GM11168 (cell line): ENCODE measurements around the gene GPR21.

Source experiments
- in situ Hi-C: fragments of 300-500 bp; cut with MboI; formaldehyde crosslinking; loops from one replicate; pipeline ENCODE4 v1.12.0; 2022; ENCODE audit warnings: low sequenced_read_pairs; ENCODE audit not compliant: unreplicated experiment

Gene GPR21, protein sequence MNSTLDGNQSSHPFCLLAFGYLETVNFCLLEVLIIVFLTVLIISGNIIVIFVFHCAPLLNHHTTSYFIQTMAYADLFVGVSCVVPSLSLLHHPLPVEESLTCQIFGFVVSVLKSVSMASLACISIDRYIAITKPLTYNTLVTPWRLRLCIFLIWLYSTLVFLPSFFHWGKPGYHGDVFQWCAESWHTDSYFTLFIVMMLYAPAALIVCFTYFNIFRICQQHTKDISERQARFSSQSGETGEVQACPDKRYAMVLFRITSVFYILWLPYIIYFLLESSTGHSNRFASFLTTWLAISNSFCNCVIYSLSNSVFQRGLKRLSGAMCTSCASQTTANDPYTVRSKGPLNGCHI

DNA sequence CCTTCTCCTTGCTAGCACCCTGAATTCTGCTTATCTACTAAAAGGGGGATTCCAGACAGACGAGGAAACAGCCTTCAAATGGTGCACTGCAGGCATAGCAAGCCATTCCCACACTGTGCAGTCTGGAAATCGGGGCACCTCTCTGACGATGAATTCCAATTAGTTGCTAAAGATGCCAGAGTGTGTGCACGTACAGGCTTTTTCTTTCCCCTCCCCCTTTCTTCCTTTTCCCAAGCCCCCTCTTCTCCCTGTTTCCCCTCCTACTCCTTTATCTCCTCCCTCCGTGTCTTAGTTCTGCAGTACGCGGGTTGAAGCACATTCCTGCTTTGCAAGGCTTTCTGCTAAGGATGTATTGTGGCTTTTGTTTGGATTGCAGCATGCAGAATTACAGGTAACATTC lies at the start of gene GPR21:
GPR21 (plus strand) TSS at position 316 of the 400 bp plus-strand sequence. CDS start 900 bp downstream, outside the sequence.
- in situ Hi-C loops: no loop called here

DNA sequence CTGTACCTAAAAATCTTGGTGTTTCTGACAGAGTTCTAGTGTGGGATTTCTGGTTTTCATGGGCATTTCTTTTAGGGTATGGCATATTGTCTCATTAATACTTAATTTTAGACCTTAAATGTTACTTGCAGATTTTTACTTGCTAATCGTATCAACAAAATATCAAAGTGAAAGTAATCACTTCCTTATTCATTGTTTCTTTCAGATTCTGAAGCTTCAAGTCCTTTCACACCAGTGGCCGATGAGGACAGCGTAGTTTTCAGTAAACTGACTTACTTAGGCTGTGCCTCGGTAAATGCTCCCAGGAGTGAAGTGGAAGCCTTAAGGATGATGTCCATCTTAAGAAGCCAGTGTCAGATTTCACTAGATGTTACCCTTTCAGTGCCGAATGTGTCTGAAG lies 47.5 kb upstream of the GPR21 start:
- in situ Hi-C loops: no loop called here

DNA sequence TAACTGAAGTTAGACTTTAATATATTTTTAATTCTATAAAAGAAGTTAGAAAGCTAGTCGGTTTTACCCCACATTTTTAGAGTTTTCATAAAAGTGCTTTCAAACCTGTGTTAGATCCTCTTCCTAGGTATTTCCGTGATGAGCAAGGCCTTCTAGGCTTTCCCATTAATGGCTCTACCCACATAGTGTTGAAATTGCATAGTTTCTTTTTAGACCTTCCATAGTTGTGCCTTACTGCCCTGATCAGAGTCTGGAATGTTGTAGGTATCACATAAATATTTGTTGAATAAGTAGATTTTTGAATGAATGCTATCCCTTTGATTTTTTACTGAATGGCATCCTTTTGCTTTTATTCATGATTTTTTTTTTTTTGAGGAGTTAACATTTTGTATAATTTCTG lies 45.3 kb upstream of the GPR21 start:
- in situ Hi-C loops: no loop called here

DNA sequence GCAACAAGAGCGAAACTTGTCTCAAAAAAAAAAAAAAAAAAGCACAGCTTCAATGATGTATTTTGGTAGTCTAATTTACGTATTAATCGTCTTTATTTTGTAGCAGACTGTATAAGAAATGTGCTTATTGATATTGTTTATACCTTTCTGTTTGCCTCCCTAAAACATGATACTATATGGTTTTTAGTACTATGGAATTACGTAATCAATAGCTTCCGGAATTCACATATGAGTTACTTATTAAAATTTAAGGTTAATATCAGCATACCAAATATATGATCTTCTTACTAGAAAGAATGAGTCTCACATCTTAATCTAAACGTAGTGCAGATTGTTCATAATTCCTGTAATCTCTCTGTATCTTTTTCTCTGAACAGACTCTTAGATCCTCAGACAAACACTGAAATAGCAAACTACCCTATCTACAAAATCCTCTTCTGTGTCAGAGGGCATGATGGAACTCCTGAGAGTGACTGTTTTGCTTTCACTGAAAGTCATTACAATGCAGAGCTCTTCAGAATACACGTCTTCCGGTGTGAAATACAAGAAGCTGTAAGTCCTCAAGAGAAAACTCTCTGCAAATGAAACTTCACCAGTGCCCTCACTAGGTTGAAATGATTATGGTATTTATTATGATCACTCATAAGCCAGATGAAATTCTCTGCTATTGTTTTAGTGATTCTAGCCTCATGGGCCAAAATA lies 44.4 kb upstream of the GPR21 start:
- in situ Hi-C loops: no loop called here

DNA sequence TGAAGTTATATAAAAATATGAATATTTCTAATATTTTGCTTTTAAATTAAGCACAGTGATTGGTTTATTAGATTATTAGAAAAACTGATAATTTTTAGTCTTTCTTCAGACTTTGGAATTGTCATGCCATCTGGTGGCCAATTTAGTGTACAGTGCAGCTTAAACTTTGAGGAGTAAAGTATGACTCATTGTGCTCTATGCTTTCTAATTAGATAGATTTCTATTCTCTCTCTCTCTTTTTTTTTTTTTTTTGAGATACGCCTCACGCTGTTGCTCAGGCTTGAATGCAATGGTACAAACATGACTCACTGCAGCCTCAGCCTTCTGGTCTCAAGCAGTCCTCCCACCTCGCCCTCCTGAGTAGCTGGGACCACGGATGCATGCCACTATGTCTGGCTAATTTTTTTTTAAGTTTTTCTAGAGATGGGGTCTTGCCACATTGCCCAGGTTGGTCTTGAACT lies 42.1 kb upstream of the GPR21 start:
- in situ Hi-C loops: no loop called here

DNA sequence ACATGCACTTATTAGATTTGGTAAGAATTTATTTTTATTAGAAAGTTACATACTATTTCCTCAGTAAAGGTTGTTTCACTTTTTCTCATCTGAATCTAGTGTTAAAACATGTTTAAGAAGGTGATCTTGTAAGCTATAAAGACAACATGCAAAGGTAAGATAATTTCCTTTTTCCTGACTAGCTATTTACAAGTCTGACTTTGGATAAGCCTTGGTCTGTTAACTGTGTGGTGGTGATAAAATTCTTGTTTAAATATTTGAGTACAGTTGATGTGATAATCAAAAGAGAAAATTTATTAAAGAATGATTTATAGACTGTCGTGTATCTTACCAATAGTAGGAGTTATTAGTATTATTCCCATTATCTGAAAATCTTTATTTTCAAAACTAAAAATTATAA lies 36.9 kb upstream of the GPR21 start:
- in situ Hi-C loops: no loop called here

DNA sequence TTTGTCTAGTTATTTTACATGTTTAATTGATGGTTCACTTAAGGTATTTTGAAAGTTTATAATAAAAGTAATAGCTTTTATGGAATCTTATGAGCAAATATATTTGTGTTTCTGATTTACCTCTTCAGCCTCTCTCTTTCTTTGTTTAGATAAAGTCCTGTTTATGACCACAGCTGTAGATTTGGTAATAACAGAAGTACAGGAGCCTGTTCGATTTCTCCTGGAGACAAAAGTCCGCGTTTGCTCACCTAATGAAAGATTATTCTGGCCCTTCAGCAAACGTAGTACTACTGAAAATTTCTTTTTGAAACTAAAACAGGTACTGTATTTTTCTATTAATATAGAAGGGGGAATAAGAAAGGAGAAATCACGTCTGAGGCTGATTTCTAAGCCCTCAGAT lies 35.0 kb upstream of the GPR21 start:
- in situ Hi-C loops: no loop called here

DNA sequence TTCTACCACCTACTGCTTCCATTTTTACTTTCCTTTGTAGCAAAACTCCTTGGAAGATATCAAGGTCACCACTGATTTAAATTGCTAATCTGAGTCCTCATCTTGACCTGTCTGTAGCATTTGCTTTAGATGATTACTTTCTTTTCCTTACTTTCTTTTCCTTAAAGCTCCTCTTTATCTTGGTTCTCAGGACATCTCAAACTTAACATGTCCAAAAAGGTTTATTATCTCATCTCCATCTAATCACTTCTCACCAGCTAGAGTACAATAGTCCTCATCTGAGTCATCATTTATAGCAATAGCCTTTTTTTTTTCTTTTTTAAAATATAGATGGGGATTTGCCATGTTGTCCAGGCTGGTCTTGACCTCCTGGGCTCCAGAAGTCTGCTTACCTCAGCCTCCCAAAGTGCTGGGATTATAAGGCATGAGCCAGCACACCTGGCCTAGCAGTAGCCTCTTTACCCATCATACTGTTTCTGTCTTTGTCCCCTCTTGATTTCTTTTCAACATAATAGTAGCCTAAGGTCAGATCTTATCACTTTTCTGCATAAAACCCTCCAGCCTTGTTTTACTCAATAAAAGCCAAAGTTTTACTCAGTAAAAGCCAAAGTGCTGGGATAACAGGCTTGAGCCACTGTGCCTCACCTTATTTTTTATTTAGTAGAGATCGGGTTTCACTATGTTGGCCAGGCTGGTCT lies 32.9 kb upstream of the GPR21 start:
- in situ Hi-C loops: no loop called here

DNA sequence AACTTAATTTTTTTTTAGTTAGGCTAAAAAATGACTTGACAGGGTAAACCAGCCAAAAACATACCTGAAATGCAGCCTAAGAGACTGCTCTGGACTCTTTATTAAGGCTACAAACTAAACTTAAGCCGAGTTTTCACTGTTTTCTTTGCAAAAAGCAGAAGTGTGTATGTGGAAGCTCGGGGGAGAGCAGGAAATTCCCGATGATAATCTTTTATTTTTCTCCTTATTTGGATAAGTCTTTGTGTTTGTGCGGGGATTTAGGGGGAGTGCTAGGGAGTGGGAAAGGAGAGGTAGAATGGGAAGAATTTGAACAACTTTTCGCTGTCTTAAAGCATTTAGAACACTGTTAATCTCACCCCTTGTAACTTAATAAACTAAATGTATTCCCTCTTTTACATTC lies 30.7 kb upstream of the GPR21 start:
- in situ Hi-C loops: no loop called here

DNA sequence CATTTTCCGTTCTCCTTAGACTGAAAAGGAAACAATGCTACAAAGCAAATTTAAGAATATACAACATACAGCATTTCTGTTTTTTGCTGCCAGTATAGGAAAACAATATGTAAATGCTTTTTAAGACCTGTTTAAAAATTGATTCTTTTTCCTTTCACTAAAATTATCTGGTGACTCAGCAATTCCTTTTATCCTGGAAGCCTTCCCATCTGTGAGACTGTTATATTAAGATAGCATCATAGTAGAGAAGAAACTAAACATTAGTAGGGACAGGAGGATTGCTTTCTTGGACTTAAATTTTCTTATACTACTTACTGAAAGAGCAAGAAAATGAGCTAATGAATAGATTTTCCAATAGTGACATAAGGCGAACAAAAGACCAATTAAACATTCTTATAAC lies 30.0 kb upstream of the GPR21 start:
- in situ Hi-C loops: no loop called here

DNA sequence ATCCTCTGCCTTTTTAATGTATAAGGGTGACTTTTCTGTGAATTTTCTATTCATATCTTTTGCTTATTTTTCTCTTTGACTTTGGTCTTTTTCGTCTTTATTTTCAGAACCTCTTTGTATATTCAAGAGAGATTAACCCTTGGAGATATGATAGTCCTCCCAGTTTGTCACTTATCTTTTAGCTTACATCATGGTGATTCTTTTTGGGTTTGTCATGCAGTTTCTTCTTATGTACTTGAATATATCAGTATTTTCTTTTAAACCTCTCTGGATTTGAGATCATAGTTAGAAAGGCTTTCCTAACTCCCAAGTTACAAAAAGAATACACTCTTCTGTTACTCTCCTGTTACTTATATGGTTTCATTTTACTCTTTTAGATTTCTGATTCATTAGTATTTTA lies 27.5 kb upstream of the GPR21 start:
- in situ Hi-C loops: no loop called here

DNA sequence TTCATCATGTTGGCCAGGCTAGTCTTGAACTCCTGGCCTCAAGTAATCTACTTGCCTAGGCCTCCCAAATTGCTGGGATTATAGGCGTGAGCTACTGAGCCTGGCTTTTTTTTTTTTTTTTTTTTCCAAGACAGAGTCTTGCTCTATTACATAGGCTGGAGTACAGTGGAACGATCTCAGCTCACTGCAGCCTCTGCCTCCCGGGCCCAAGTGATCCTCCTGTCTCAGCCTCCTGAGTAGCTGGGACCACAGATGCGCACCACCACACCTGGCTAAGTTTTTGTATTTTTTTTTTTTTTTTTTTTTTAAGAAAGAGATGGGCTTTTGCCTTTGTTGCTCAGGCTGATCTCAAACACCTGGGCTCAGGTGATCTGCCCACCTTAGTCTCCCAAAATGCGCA lies 26.2 kb upstream of the GPR21 start:
- in situ Hi-C loops: no loop called here

DNA sequence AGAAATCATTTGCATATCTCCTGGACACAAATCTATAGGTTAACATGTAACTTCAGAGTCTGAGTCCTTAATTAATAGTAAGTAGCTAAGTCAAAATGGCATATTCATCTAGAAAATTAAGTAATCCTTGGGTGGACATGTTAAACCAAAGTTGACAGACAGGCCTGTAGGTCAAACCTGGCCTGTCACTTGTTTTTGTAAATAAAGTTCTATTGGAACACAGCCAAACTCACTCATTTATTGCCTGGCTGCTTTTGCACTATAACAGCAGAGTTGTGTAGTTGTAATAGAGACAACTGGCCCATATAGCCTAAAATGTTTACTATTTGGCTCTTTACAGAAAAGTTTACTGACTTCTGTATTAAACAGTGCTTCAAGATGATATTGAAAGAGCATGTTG lies 24.6 kb upstream of the GPR21 start:
- in situ Hi-C loops: no loop called here

DNA sequence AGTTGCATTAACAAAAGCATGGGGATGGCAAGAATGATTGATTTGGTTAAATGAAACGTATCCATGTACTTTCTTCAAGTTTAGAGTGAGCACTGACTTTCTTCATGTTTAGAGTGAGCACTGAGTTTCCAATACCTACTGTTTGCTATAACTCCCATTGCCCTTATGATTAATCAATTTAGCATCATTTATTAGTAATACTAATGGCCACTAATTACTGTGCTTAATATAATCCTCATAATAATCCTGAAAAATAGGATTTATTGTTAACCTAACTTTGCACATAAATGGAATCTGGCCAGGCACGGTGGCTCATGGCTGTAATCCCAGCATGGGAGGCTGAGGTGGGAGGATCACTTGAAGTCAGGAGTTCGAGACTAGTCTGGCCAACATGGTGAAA lies 22.1 kb upstream of the GPR21 start:
- in situ Hi-C loops: no loop called here

DNA sequence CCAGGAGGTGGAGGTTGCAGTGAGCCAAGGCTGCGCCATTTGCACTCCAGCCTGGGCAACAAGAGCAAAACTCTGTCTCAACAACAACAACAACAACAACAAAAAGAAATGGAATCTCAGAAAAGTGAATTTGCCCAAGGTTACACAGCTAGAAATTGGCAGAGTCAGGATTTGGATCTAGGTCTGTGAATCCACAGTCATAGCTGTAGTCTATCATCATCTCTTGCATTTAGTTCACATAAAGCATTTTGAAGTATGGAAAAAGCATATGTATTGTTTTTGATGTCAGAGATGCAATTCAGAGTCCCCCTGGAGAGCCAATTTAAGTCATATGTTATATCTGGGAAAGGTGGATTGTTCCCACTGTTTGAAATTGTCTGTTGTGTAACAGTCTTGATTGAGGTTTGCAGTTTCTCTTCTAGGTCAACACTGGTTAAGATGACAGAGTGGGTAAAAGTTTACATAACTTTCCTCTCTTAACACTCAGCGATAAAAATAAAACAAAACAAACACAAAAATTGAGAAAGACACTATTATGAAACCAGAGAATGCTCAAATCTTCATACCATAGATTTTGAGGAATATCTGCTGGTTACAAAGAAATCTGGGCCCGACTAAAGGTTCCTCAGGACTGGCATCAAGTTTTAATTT lies 21.5 kb upstream of the GPR21 start:
- in situ Hi-C loops: no loop called here

DNA sequence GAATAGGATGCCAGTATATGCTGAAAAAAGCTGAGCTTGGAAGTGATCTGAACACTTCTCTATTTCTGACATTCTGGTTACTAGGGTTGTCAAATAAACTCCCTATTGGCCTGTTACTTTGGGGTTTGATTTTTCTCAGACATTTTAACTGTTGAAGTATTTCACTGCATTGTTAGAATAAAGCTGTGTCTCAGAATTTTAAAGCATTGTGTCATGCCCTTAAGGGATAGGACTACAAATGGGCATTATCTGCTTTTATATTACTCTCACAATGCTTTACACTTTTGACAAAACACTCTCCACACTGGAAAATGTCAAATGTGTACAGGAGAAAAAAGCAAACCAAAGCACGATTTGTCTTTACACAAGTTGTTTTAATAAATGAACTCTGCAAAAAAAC lies 16.8 kb upstream of the GPR21 start:
- in situ Hi-C loops: no loop called here

DNA sequence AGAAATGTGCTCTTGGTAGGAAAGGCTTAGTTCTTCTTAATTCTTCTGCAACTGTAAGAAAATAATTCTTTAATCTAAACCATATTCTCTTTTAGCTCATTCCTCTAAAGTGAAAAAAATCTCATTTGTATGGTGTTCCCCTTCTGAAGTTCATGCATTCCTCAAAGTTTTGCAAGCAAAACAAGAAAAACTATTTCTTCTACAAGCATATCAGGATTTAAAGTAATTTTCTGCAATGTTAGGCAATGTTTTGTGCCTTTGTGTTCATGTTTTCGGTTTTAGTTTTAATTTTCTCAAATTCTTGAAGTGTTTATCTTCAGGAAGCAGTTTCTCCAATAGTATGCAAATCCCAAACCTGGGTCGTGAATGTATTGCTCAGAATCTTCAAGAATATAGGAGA lies 12.7 kb upstream of the GPR21 start:
- in situ Hi-C loops: no loop called here

DNA sequence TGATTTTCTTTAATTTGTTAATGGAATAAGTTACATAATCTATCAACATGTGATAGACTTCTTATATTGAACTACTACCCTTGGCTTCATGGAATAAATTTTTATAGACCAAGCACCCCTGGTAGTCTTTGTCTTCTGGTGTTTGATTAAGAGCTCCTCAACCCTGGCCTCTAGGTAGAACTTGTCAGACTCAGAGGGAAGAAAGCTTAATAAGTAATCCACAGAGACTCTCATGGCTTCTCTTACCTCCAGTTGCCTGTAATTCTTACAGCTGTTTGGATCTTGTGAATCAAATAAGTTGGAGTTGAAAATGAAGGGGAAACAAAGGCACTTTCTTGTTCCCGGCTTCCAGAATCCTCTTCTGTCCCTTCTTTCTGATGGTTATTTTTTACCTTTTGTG lies 7.0 kb upstream of the GPR21 start:
- in situ Hi-C loops: no loop called here

DNA sequence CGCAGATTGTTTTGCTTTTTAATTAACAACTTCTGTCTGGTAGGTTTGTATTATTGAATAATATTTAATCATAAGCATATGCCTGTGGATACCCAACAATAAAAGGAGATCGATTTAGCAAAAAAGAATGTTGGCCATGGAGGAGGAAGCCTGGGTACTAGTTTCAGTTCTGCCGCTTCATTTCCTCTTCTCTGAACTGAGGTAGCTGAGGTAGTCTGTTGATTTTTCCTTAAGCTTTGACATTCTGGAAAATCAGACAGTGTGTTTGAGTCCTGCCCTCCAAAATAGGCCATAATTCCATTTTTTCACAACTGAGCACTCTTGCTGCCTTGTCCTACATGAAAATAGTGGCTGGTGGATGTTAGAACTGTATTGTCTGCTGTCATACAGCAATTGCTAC lies 6.0 kb upstream of the GPR21 start:
- in situ Hi-C loops: no loop called here

DNA sequence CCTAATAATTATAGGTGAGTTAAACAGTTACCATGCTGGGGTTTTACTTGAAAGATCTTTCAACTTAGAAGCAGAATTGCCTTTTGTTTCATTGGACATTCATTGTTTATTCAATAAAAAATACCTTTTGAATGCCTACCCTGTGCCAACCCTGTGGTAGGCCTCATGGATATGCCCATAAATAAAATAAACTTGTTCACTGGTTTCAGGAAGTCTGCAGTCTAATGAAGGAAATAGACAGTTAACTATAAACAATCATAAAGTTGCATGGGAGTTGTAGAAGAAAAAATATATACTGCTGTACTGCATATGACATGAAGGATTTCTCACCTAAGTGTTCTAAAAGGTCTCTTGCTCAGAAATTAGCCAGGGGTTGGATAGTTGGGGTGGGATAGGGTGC lies 5.3 kb upstream of the GPR21 start:
- in situ Hi-C loops: no loop called here

DNA sequence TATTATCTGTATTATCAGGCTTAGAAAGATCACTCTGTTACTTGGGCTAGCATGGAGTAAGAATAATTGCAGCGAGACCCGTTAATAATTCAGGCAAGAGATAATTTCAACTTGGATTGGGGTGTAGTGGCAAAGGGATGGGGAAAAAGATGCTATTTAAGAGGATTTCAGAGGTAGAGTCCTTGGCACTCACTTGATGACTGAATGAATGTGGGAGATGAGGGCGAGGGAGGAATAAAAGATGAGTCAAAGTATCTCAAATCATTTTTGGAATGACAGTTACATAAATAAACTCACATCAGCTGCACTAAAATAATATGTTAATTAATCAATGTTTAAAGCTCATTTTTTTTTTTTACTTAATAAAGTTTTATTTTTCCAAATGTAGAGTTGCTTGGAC lies 4.5 kb upstream of the GPR21 start:
- in situ Hi-C loops: no loop called here
